Nephron progenitor cell (in vitro differentiated cells): ENCODE results near the gene DMWD.
"Not testable (repeated sequence)": the region's sequence is repeated elsewhere in the genome, so short reads cannot be mapped to it uniquely, and the experiment has no call there.

Experiments
- DNase-seq: peaks from one replicate; pipeline ENCODE4 v3.0.0; 2021
- H3K27ac Mint-ChIP-seq: 2 replicates; pipeline ENCODE4 v1.8.0; 2021; ENCODE audit warnings: mild to moderate bottlenecking, moderate library complexity, mixed read lengths
- H3K27me3 Mint-ChIP-seq: 2 replicates; pipeline ENCODE4 v1.8.0; 2021; ENCODE audit warnings: mild to moderate bottlenecking, low read depth, mixed read lengths; ENCODE audit not compliant: poor library complexity
- H3K36me3 Mint-ChIP-seq: 2 replicates; pipeline ENCODE4 v1.8.0; 2021; ENCODE audit warnings: low read depth, mixed read lengths
- H3K4me1 Mint-ChIP-seq: 2 replicates; pipeline ENCODE4 v1.8.0; 2021; ENCODE audit warnings: mixed read lengths
- H3K4me3 Mint-ChIP-seq: 2 replicates; pipeline ENCODE4 v1.8.0; 2021; ENCODE audit warnings: mild to moderate bottlenecking, moderate library complexity, mixed read lengths
- H3K9me3 Mint-ChIP-seq: 2 replicates; pipeline ENCODE4 v1.8.0; 2021; ENCODE audit warnings: mild to moderate bottlenecking, moderate library complexity, mixed read lengths
- CTCF ChIP-seq: fragments of 200-600 bp; sonication (generic); IDR thresholded peaks from 2 replicates; pipeline ENCODE4 v1.5.0; 2021; ENCODE audit warnings: antibody characterized with exemption

The DMWD gene

GRCh38 chr19:45761714-45762113 is 30.9 kb downstream of the DMWD start:
- TF ChIP-seq CTCF = no peak
- Mint-ChIP-seq H3K4me1 (peaks cover 42% of the 10 kb centered on the region), H3K9me3 (no peaks in the 10 kb centered on the region), H3K27me3 (peaks cover 8% of the 10 kb centered on the region), H3K4me3 (no peak overlapping the region), H3K27ac (no peak overlapping the region), H3K36me3 (no peaks in the 10 kb centered on the region)
- no peak for DNase-seq

GRCh38 chr19:45758921-45759320 is 33.7 kb downstream of the DMWD start:
- H3K9me3 Mint-ChIP-seq = no peaks in the 10 kb centered on the region

GRCh38 chr19:45757695-45758094 is 35.0 kb downstream of the DMWD start:
- H3K27me3 Mint-ChIP-seq = peaks cover 10% of the 10 kb centered on the region
- TF ChIP-seq CTCF = no peak
- DNase-seq = no peak
- no peaks in the 10 kb centered on the region for H3K9me3 Mint-ChIP-seq
- peaks cover 29% of the 10 kb centered on the region for H3K4me1 Mint-ChIP-seq
- no peaks in the 10 kb centered on the region for H3K36me3 Mint-ChIP-seq
- H3K27ac Mint-ChIP-seq = no peak overlapping the region
- no peak overlapping the region for H3K4me3 Mint-ChIP-seq

More at GRCh38 chr19:45758921-45759320, 33.7 kb downstream of the DMWD start:
- H3K27ac Mint-ChIP-seq = no peak overlapping the region
- no peak for TF ChIP-seq CTCF
- no peak overlapping the region for H3K4me3 Mint-ChIP-seq
- peaks cover 10% of the 10 kb centered on the region for H3K27me3 Mint-ChIP-seq
- DNase-seq = no peak
- H3K4me1 Mint-ChIP-seq = peaks cover 28% of the 10 kb centered on the region
- H3K36me3 Mint-ChIP-seq = no peaks in the 10 kb centered on the region

- Mint-ChIP-seq H3K4me1 (peaks cover 26% of the 10 kb centered on the region), H3K27ac (no peak overlapping the region), H3K4me3 (no peak overlapping the region), H3K9me3 (no peaks in the 10 kb centered on the region), H3K27me3 (peaks cover 13% of the 10 kb centered on the region), H3K36me3 (no peaks in the 10 kb centered on the region)
- no peak for TF ChIP-seq CTCF
- DNase-seq = no peak
Observed at GRCh38 chr19:45754323-45754722, 38.3 kb downstream of the DMWD start.

- no peak overlapping the region for H3K4me3 Mint-ChIP-seq
- no peak for TF ChIP-seq CTCF
- H3K9me3 Mint-ChIP-seq = no peaks in the 10 kb centered on the region
- no peak overlapping the region for H3K27ac Mint-ChIP-seq
- DNase-seq = peak; percentile 49
- peaks cover 12% of the 10 kb centered on the region for H3K27me3 Mint-ChIP-seq
- H3K36me3 Mint-ChIP-seq = no peaks in the 10 kb centered on the region
- peaks cover 24% of the 10 kb centered on the region for H3K4me1 Mint-ChIP-seq
Observed at GRCh38 chr19:45753548-45753947, 39.1 kb downstream of the DMWD start.

- no peak for DNase-seq
- H3K4me3 Mint-ChIP-seq = no peak overlapping the region
- TF ChIP-seq CTCF = no peak
- peak overlapping the region; percentile 24 for H3K27ac Mint-ChIP-seq
- H3K36me3 Mint-ChIP-seq = no peaks in the 10 kb centered on the region
- no peaks in the 10 kb centered on the region for H3K9me3 Mint-ChIP-seq
- peaks cover 25% of the 10 kb centered on the region for H3K4me1 Mint-ChIP-seq
- peaks cover 9% of the 10 kb centered on the region for H3K27me3 Mint-ChIP-seq
Observed at GRCh38 chr19:45752639-45753038, 40.0 kb downstream of the DMWD start.

GRCh38 chr19:45751483-45751882 is 41.2 kb downstream of the DMWD start:
- H3K4me3 Mint-ChIP-seq, H3K9me3 Mint-ChIP-seq, H3K27ac Mint-ChIP-seq, DNase-seq, H3K27me3 Mint-ChIP-seq, H3K36me3 Mint-ChIP-seq: not testable (repeated sequence)
- peaks cover 21% of the 10 kb centered on the region for H3K4me1 Mint-ChIP-seq
